Kidney (tissue), 14 donors: ENCODE results near the gene ERI2. TPM values are rescaled to one million over a fixed set of nuclear protein-coding genes. Genes with fewer than 3 reads are reported as not detected.
"Not testable (repeated sequence)": the region's sequence is repeated elsewhere in the genome, so short reads cannot be mapped to it uniquely, and the experiment has no call there.

Source experiments
- DNase-seq, 5 donors: peaks; one replicate each; pipeline ENCODE4 v3.0.0-alpha.2; 2013 to 2020
- FAIRE-seq: peaks from 2 replicates; lab custom pipeline; 2012; peaks lifted over from hg19 to GRCh38; lab: Jason Lieb, UNC
- H3K27ac ChIP-seq, 2 donors: one replicate each; pipeline ENCODE4 v1.7.0; 2013; ENCODE audit warnings: low read depth in 2 of 2, low read length in 2 of 2, inconsistent platforms in 1 of 2
- H3K27me3 ChIP-seq: one replicate; pipeline ENCODE4 v1.7.1; 2013; ENCODE audit warnings: low read length, inconsistent platforms; ENCODE audit not compliant: control insufficient read depth, insufficient read depth
- H3K36me3 ChIP-seq, 3 donors: one replicate each; pipeline versions ENCODE4 v1.7.0 to v1.7.1; 2013; ENCODE audit warnings: low read length in 3 of 3, control low read depth in 1 of 3, inconsistent platforms in 1 of 3; ENCODE audit not compliant: insufficient read depth in 3 of 3, control insufficient read depth in 2 of 3
- H3K4me1 ChIP-seq, 3 donors: one replicate each; pipeline versions ENCODE4 v1.7.0 to v1.7.1; 2013; ENCODE audit warnings: low read length in 3 of 3, inconsistent platforms in 1 of 3, low read depth in 1 of 3; ENCODE audit not compliant: control insufficient read depth in 2 of 3, insufficient read depth in 2 of 3
- H3K4me3 ChIP-seq, 3 donors: one replicate each; pipeline versions ENCODE4 v1.7.0 to v1.8.1; 2013; ENCODE audit warnings: low read length in 3 of 3, control low read depth in 1 of 3, inconsistent platforms in 1 of 3
- H3K9ac ChIP-seq, 3 donors: one replicate each; pipeline versions ENCODE4 v1.7.0 to v1.7.1; 2013; ENCODE audit warnings: low read length in 3 of 3, control low read depth in 1 of 3, inconsistent platforms in 1 of 3
- H3K9me3 ChIP-seq, 3 donors: one replicate each; pipeline versions ENCODE4 v1.7.0 to v1.7.1; 2013; ENCODE audit warnings: low read length in 3 of 3, control low read depth in 1 of 3, inconsistent platforms in 1 of 3; ENCODE audit not compliant: control insufficient read depth in 2 of 3, insufficient read depth in 1 of 3
- CTCF ChIP-seq: IDR thresholded peaks from 3 replicates; pipeline ENCODE4 v1.5.1; 2012; ENCODE audit warnings: mild to moderate bottlenecking, moderate library complexity, borderline replicate concordance; ENCODE audit not compliant: insufficient read depth; ENCODE audit errors: extremely low read depth
- intact Hi-C: fragments of 100-400 bp; cut with DNase I; formaldehyde crosslinking; loops from one replicate; pipeline ENCODE4 v1.11.1; 2022
- polyA plus RNA-seq: library from polyadenylated mRNA; stranded (reverse); fragments of 350-450 nt; fragmentation: Illumina TruSeq; extraction: RNeasy Lipid Tissue Mini Kit (QIAGEN cat#74804); gene quantifications from one replicate; pipeline ENCODE4 v1.2.3, GENCODE V29; 2014; ENCODE audit warnings: low read depth, low replicate concordance; ENCODE audit not compliant: insufficient read depth
- total RNA-seq: library from RNA; stranded (reverse); fragmentation: NEBNext Ultra II Directional; extraction: Animal tissue kit (Norgen Biotek cat#: 25700); gene quantifications from one replicate; pipeline ENCODE4 v1.2.1, GENCODE V29; 2021
- donor health status: control.
- donor health status: control.
- donor health status: control.
- donor health status: control.
- donor health status: control.
- donor health status: DM: yes; HTN: yes; CAD: no.
- donor health status: Normal renal cell carcinoma (clear cell type).

The ERI2 gene
- total and polyA plus RNA-seq, 2 donors from 2014 or later = 7.1 to 14.3 TPM

- Histone ChIP-seq H3K9me3 (no peaks in the 10 kb centered on the region), H3K4me3 (no peak overlapping the region), H3K27me3 (no peaks in the 10 kb centered on the region), H3K27ac (no peak overlapping the region), H3K4me1 (no peaks in the 10 kb centered on the region), H3K36me3 (no peaks in the 10 kb centered on the region), H3K9ac (no peak overlapping the region)
- DNase-seq (no peak), FAIRE-seq (no peak)
- TF ChIP-seq CTCF = no peak
- intact Hi-C loops = no loop called here
Observed at GRCh38 chr16:20811889-20812439, 5.7 kb upstream of the ERI2 start.

- H3K27me3 ChIP-seq = no peaks in the 10 kb centered on the region
- H3K36me3 ChIP-seq = no peaks in the 10 kb centered on the region
- DNase-seq (no peak), FAIRE-seq (no peak)
- H3K9ac ChIP-seq = no peak overlapping the region
- no peaks in the 10 kb centered on the region for H3K9me3 ChIP-seq
- H3K4me3 ChIP-seq = no peak overlapping the region
- intact Hi-C loops = no loop called here
- no peak overlapping the region for H3K27ac ChIP-seq
- no peak for TF ChIP-seq CTCF
- no peaks in the 10 kb centered on the region for H3K4me1 ChIP-seq
Observed at GRCh38 chr16:20807862-20808261, 1.6 kb upstream of the ERI2 start.

GRCh38 chr16:20805684-20806167 is 546 bp downstream of the ERI2 start:
- Histone ChIP-seq H3K27ac (peak overlapping the region; percentile 73 to 85), H3K4me3 (peak overlapping the region; percentile 90 to 95 (median 91)), H3K9ac (peak overlapping the region; percentile 83 to 85 (median 84))
- H3K9me3 ChIP-seq, intact Hi-C loops, H3K4me1 ChIP-seq, H3K36me3 ChIP-seq, FAIRE-seq, DNase-seq, H3K27me3 ChIP-seq: not testable (repeated sequence)

- peaks cover 0 to 4% (median 0%) of the 10 kb centered on the region in 3 donors for H3K36me3 ChIP-seq
- intact Hi-C loops = no loop called here
- no peak overlapping the region for H3K4me3 ChIP-seq
- DNase-seq (peak in 2 of 5 donors; percentile 12 to 39), FAIRE-seq (no peak)
- no peak overlapping the region for H3K9ac ChIP-seq
- TF ChIP-seq CTCF = no peak
- no peaks in the 10 kb centered on the region for H3K27me3 ChIP-seq
- H3K27ac ChIP-seq = no peak overlapping the region
- H3K9me3 ChIP-seq = no peaks in the 10 kb centered on the region
- no peaks in the 10 kb centered on the region for H3K4me1 ChIP-seq
Observed at GRCh38 chr16:20803561-20804214, 2.6 kb downstream of the ERI2 start.
